Measurements from ENCODE around the gene NF2.

DNA sequence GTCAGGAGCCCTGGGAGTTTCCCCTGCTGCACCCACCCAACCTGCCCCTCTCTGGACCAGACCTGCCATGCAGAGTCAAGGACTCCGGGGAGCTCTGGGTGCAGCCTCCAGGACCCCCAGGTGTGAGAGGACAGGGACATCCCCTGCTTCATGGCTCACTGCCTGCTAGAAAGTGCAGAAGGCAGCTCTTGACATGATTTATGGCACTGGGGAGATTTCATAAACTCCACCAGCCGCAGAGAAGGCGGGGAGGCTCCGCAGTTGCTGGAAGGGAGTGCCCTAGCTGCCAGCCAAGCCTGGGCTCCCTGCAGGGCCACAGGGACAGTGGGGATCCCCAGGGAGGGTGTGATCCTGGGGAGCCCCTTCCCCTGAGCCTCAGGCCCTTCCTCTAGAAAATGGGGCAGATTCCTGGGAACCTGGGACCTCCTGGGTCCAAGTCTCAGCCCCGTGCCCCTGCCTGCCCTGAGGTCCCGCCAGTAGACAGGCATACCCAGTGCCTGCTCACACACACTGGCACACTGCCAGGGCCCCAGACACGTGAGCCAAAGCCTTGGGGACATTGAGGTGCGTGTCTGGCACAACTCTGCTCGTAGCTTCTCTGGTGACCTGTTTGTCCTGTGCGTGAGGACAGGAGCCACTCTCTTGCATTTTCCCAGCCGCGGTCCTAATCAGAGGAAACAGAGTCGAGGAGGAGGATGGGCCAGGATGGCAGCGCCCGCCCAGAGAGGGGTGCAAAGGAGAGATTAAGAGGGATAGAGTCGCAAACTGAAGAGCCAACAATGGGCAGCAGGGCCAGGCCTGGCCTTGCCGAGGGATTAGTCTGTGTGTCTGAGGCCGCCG is 130.1 kb downstream of the NF2 start:
- TF ChIP-seq CTCF (IDR thresholded peaks at IDR 0.05) (no peak), POLR2A (IDR thresholded peaks at IDR 0.05) (no peak)

Measured in right lobe of liver (tissue), 4 donors.